ENCODE measurements around the gene UCK2.

UCK2 gene

DNA sequence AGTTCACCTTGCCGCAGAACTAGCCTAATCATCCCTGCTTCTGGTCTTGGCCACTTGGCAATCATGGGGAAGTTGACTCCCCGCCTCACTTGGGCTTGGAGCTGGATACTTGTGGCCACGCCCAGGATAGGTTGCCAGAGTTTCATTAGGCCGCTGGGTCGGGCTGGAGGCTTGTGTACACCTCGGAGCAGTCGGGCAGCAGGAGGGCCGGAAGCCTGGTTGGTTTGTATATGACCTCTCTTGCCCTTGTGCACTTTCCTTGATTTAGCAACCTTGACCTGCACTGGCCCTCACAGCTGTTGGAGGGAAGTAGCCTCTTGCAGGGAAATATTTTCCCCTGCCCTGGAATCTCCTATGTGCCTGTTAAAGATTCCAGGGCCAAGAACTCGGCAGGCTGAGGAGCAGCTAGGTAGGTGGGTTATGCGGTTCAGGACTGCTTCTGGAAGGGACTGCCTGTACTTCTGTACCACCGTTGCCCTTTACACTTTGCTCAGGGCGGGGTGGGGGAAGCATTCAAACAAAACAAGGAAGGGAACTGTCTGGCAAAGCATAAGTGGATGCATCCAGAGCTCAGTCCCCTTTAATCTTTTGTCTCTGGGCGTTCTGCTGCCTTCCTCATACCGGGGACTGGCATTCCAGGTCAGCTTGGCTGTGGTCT, 83.5 kb downstream of the UCK2 start:
- no peak for ATAC-seq
- TF ChIP-seq TOX (CRISPR knock-in tag; IDR thresholded peaks at IDR 0.05; ENCODE audit: borderline replicate concordance) (no peak), ESRRG (CRISPR knock-in tag; IDR thresholded peaks at IDR 0.05) (no peak), ISL1 (CRISPR knock-in tag; IDR thresholded peaks at IDR 0.05) (no peak), ARNTL (CRISPR knock-in tag; IDR thresholded peaks at IDR 0.05; ENCODE audit: borderline replicate concordance, low read depth) (no peak), OSR1 (CRISPR knock-in tag; IDR thresholded peaks at IDR 0.05) (no peak), ZFP30 (CRISPR knock-in tag; IDR thresholded peaks at IDR 0.05) (no peak)
- TF ChIP-seq, protein P1, sequence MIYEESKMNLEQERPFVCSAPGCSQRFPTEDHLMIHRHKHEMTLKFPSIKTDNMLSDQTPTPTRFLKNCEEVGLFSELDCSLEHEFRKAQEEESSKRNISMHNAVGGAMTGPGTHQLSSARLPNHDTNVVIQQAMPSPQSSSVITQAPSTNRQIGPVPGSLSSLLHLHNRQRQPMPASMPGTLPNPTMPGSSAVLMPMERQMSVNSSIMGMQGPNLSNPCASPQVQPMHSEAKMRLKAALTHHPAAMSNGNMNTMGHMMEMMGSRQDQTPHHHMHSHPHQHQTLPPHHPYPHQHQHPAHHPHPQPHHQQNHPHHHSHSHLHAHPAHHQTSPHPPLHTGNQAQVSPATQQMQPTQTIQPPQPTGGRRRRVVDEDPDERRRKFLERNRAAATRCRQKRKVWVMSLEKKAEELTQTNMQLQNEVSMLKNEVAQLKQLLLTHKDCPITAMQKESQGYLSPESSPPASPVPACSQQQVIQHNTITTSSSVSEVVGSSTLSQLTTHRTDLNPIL (CRISPR knock-in tag; IDR thresholded peaks at IDR 0.05; ENCODE audit: low read depth) = no peak

DNA sequence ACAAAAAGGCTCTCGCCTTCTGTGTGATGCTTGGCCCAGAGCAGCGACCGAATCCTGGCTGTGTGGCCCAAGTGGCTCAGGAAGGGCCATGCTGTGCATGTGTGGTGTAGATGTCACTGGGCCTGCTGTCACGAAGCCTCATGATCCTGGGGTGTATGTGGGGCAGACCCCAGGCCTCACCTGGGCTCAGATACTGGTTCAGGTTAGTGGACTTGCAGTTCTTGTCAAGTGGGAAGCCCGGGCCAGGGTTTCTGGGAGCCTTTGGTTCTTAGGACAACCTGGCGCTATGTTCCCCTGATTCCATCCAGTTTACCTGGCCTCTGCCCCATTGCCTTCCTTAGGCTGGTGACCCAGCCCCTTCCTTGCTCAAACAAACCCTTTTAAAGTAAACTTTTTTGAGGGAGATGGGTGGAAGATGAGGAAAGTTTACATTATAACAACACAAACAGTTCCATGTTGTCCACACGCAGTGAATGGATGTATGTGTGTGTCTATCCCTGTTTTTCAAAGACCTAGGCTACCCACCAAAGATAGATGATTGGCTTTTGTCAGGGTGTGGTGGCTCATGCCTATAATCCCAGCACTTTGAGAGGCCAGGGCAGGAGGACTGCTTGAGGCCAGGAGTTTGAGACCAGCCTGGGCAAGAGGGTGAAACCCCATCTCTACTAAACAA, 84.3 kb downstream of the UCK2 start:
- no peak for TF ChIP-seq ESRRG (CRISPR knock-in tag; IDR thresholded peaks at IDR 0.05)
- ATAC-seq = no peak

DNA sequence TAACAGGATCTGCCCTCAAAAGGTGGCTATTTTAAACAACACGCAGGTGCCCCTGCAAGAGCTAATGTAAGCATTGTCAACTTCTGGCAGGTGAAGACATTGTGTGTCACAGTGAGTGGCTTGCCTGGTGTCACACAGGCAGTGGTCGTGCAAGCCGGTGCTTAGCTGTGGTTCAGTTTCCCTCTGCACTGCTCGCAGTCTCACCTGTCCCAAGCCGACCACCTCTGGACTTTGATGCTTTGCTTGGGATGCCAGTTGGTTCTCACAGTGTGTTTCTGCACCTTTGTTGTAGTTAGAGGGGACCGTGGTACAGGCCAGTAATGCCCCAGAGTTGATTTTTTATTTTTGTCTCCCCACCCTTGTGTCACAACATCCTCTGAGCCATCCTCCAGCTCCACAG, 85.2 kb downstream of the UCK2 start:
- ATAC-seq = no peak
- TF ChIP-seq, protein P2, sequence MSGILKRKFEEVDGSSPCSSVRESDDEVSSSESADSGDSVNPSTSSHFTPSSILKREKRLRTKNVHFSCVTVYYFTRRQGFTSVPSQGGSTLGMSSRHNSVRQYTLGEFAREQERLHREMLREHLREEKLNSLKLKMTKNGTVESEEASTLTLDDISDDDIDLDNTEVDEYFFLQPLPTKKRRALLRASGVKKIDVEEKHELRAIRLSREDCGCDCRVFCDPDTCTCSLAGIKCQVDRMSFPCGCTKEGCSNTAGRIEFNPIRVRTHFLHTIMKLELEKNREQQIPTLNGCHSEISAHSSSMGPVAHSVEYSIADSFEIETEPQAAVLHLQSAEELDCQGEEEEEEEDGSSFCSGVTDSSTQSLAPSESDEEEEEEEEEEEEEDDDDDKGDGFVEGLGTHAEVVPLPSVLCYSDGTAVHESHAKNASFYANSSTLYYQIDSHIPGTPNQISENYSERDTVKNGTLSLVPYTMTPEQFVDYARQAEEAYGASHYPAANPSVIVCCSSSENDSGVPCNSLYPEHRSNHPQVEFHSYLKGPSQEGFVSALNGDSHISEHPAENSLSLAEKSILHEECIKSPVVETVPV (CRISPR knock-in tag; IDR thresholded peaks at IDR 0.05) = no peak
- TF ChIP-seq, protein P3, sequence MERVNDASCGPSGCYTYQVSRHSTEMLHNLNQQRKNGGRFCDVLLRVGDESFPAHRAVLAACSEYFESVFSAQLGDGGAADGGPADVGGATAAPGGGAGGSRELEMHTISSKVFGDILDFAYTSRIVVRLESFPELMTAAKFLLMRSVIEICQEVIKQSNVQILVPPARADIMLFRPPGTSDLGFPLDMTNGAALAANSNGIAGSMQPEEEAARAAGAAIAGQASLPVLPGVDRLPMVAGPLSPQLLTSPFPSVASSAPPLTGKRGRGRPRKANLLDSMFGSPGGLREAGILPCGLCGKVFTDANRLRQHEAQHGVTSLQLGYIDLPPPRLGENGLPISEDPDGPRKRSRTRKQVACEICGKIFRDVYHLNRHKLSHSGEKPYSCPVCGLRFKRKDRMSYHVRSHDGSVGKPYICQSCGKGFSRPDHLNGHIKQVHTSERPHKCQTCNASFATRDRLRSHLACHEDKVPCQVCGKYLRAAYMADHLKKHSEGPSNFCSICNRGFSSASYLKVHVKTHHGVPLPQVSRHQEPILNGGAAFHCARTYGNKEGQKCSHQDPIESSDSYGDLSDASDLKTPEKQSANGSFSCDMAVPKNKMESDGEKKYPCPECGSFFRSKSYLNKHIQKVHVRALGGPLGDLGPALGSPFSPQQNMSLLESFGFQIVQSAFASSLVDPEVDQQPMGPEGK (CRISPR knock-in tag; IDR thresholded peaks at IDR 0.05; ENCODE audit: borderline replicate concordance) = no peak
- TF ChIP-seq ARNTL (CRISPR knock-in tag; IDR thresholded peaks at IDR 0.05; ENCODE audit: borderline replicate concordance, low read depth) = no peak
- TF ChIP-seq BACH2 (CRISPR knock-in tag; IDR thresholded peaks at IDR 0.05; ENCODE audit: borderline replicate concordance) = no peak
- TF ChIP-seq ZNF565 (CRISPR knock-in tag; conservative IDR thresholded peaks at IDR 0.05; ENCODE audit: low read depth) = no peak
- no peak for TF ChIP-seq ZFP30 (CRISPR knock-in tag; IDR thresholded peaks at IDR 0.05)
- no peak for TF ChIP-seq TCF4 (CRISPR knock-in tag; IDR thresholded peaks at IDR 0.05; ENCODE audit: borderline replicate concordance)
- TF ChIP-seq, protein P4, sequence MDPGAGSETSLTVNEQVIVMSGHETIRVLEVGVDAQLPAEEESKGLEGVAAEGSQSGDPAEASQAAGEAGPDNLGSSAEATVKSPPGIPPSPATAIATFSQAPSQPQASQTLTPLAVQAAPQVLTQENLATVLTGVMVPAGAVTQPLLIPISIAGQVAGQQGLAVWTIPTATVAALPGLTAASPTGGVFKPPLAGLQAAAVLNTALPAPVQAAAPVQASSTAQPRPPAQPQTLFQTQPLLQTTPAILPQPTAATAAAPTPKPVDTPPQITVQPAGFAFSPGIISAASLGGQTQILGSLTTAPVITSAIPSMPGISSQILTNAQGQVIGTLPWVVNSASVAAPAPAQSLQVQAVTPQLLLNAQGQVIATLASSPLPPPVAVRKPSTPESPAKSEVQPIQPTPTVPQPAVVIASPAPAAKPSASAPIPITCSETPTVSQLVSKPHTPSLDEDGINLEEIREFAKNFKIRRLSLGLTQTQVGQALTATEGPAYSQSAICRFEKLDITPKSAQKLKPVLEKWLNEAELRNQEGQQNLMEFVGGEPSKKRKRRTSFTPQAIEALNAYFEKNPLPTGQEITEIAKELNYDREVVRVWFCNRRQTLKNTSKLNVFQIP (CRISPR knock-in tag; IDR thresholded peaks at IDR 0.05; ENCODE audit: borderline replicate concordance, low read depth) = no peak
- TF ChIP-seq RARB (CRISPR knock-in tag; IDR thresholded peaks at IDR 0.05) = no peak
- TF ChIP-seq ZFP3 (CRISPR knock-in tag; IDR thresholded peaks at IDR 0.05) = no peak
- TF ChIP-seq OSR1 (CRISPR knock-in tag; IDR thresholded peaks at IDR 0.05) = no peak
- no peak for TF ChIP-seq ISL1 (CRISPR knock-in tag; IDR thresholded peaks at IDR 0.05)
- no peak for TF ChIP-seq GLIS3 (CRISPR knock-in tag; IDR thresholded peaks at IDR 0.05)

DNA sequence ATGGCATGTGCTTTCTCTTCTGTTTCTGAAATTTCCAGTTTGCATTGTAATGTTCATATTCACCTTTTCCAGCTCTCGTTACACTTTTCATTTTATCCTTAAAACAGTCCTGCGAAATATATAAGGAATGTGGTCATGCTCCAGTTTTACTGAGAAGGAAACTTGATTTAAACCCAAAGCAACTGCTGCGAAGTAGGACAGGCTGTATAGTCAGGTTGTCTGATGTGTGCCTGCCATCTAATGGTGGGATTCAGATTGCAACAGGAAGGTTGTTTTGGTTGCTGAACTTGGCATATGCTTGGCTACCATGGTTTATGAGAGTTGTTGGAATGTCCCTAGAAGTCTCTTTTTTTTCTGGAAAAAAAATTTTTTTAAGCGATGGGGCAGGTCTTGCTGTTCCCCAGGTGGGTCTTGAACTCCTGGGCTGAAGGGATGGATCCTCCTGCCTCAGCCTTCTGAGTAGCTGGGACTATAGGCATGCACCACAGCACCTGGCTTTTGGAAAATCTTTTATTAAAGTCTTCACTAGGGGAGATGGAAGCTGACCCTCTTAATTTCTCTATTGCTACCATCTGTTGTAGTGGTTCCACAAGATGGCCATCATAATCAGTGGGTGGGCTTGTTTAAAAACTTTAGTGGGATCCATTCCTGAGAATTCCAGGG, 86.9 kb downstream of the UCK2 start:
- peak; percentile 93 for ATAC-seq
- TF ChIP-seq, protein P5, sequence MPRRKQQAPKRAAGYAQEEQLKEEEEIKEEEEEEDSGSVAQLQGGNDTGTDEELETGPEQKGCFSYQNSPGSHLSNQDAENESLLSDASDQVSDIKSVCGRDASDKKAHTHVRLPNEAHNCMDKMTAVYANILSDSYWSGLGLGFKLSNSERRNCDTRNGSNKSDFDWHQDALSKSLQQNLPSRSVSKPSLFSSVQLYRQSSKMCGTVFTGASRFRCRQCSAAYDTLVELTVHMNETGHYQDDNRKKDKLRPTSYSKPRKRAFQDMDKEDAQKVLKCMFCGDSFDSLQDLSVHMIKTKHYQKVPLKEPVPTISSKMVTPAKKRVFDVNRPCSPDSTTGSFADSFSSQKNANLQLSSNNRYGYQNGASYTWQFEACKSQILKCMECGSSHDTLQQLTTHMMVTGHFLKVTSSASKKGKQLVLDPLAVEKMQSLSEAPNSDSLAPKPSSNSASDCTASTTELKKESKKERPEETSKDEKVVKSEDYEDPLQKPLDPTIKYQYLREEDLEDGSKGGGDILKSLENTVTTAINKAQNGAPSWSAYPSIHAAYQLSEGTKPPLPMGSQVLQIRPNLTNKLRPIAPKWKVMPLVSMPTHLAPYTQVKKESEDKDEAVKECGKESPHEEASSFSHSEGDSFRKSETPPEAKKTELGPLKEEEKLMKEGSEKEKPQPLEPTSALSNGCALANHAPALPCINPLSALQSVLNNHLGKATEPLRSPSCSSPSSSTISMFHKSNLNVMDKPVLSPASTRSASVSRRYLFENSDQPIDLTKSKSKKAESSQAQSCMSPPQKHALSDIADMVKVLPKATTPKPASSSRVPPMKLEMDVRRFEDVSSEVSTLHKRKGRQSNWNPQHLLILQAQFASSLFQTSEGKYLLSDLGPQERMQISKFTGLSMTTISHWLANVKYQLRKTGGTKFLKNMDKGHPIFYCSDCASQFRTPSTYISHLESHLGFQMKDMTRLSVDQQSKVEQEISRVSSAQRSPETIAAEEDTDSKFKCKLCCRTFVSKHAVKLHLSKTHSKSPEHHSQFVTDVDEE (CRISPR knock-in tag; IDR thresholded peaks at IDR 0.05) = no peak
- TF ChIP-seq GLIS3 (CRISPR knock-in tag; IDR thresholded peaks at IDR 0.05) (no peak), ZFP30 (CRISPR knock-in tag; IDR thresholded peaks at IDR 0.05) (no peak), OSR1 (CRISPR knock-in tag; IDR thresholded peaks at IDR 0.05) (no peak), PPARA (CRISPR knock-in tag; IDR thresholded peaks at IDR 0.05; ENCODE audit: borderline replicate concordance) (no peak), ZC3H10 (CRISPR knock-in tag; IDR thresholded peaks at IDR 0.05) (no peak), CSDC2 (CRISPR knock-in tag; IDR thresholded peaks at IDR 0.05) (no peak), TCF4 (CRISPR knock-in tag; IDR thresholded peaks at IDR 0.05; ENCODE audit: borderline replicate concordance) (no peak), RARB (CRISPR knock-in tag; IDR thresholded peaks at IDR 0.05) (no peak), BACH2 (CRISPR knock-in tag; IDR thresholded peaks at IDR 0.05; ENCODE audit: borderline replicate concordance) (no peak), TOX (CRISPR knock-in tag; IDR thresholded peaks at IDR 0.05; ENCODE audit: borderline replicate concordance) (no peak), ZNF565 (CRISPR knock-in tag; conservative IDR thresholded peaks at IDR 0.05; ENCODE audit: low read depth) (no peak), ESRRG (CRISPR knock-in tag; IDR thresholded peaks at IDR 0.05) (no peak)
- TF ChIP-seq, protein P4 (CRISPR knock-in tag; IDR thresholded peaks at IDR 0.05; ENCODE audit: borderline replicate concordance, low read depth) = no peak
- TF ChIP-seq, protein P1 (CRISPR knock-in tag; IDR thresholded peaks at IDR 0.05; ENCODE audit: low read depth) = no peak
